Measurements from ENCODE around the gene DNAAF6. TPM values are rescaled to one million over a fixed set of nuclear protein-coding genes. Genes with fewer than 3 reads are reported as not detected.

DNAAF6 gene
- total RNA-seq, 1 experiment from 2014 or later: not detected

DNA sequence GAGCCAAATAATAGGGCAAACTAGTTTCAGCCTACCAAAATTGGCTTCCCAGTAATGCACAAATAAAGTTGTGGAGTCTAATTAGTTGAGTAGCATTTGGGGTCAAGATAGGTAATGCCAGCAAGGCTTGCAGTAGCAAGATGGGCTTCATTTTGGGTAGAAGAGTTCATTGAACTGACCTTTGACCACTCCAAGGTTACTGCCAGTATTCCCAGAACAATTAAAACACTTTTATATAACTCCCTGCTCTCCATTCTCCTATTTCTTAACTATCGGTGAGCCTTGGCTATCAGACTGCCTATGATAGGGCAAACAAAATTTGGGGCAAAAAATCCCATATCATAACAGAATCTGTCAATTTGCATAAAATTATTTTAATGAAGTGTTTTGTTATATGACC lies 7.1 kb downstream of the DNAAF6 start:
- no peak overlapping the region for H3K27ac Mint-ChIP-seq (ENCODE audit: unreplicated experiment)
- H3K36me3 Mint-ChIP-seq (ENCODE audit: insufficient read depth, unreplicated experiment): no peaks in the 10 kb centered on the region
- H3K4me3 Mint-ChIP-seq (ENCODE audit: low read depth, unreplicated experiment): no peak overlapping the region
- intact Hi-C loops (cut with micrococcal nuclease; ENCODE audit: unreplicated experiment): no loop called here
- BruUV-seq (replicated peaks): no TSS peak
- TF ChIP-seq, protein P1, sequence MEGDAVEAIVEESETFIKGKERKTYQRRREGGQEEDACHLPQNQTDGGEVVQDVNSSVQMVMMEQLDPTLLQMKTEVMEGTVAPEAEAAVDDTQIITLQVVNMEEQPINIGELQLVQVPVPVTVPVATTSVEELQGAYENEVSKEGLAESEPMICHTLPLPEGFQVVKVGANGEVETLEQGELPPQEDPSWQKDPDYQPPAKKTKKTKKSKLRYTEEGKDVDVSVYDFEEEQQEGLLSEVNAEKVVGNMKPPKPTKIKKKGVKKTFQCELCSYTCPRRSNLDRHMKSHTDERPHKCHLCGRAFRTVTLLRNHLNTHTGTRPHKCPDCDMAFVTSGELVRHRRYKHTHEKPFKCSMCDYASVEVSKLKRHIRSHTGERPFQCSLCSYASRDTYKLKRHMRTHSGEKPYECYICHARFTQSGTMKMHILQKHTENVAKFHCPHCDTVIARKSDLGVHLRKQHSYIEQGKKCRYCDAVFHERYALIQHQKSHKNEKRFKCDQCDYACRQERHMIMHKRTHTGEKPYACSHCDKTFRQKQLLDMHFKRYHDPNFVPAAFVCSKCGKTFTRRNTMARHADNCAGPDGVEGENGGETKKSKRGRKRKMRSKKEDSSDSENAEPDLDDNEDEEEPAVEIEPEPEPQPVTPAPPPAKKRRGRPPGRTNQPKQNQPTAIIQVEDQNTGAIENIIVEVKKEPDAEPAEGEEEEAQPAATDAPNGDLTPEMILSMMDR (IDR thresholded peaks at IDR 0.05; ENCODE audit: unreplicated experiment): no peak
- no peaks in the 10 kb centered on the region for H3K27me3 Mint-ChIP-seq (ENCODE audit: unreplicated experiment)
- no peaks in the 10 kb centered on the region for H3K4me1 Mint-ChIP-seq (ENCODE audit: low read depth, unreplicated experiment)
- CTCF ChIA-PET: no interaction called here
- no peaks in the 10 kb centered on the region for H3K9me3 Mint-ChIP-seq (ENCODE audit: low read depth, unreplicated experiment)
- no peak for DNase-seq

DNA sequence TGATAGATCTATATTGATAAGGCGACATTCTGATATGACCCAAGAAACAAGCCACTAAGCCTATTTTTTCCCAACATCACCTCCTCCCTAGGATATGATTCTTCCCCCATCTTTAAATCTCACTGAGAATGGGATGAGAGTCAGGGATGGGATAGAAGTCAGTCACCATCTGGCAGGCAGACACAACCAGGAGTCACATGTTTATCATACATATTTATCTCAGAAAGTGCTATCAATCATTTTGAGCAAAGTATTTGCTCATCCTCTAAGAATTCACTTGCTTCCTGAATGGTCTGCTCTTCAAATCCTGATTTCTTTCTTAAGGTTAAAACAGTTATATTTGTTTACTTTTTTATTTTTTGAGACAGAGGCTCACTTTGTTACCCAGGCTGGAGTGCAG lies 20.3 kb downstream of the DNAAF6 start:
- TF ChIP-seq, protein P1 (IDR thresholded peaks at IDR 0.05; ENCODE audit: unreplicated experiment): no peak
- DNase-seq: no peak
- BruUV-seq (replicated peaks): no TSS peak
- H3K4me1 Mint-ChIP-seq (ENCODE audit: low read depth, unreplicated experiment): peaks cover 8% of the 10 kb centered on the region
- no peak overlapping the region for H3K27ac Mint-ChIP-seq (ENCODE audit: unreplicated experiment)
- H3K9me3 Mint-ChIP-seq (ENCODE audit: low read depth, unreplicated experiment): no peaks in the 10 kb centered on the region
- CTCF ChIA-PET: no interaction called here
- H3K36me3 Mint-ChIP-seq (ENCODE audit: insufficient read depth, unreplicated experiment): no peaks in the 10 kb centered on the region
- no peak overlapping the region for H3K4me3 Mint-ChIP-seq (ENCODE audit: low read depth, unreplicated experiment)
- no peaks in the 10 kb centered on the region for H3K27me3 Mint-ChIP-seq (ENCODE audit: unreplicated experiment)
- intact Hi-C loops (cut with micrococcal nuclease; ENCODE audit: unreplicated experiment): no loop called here

DNA sequence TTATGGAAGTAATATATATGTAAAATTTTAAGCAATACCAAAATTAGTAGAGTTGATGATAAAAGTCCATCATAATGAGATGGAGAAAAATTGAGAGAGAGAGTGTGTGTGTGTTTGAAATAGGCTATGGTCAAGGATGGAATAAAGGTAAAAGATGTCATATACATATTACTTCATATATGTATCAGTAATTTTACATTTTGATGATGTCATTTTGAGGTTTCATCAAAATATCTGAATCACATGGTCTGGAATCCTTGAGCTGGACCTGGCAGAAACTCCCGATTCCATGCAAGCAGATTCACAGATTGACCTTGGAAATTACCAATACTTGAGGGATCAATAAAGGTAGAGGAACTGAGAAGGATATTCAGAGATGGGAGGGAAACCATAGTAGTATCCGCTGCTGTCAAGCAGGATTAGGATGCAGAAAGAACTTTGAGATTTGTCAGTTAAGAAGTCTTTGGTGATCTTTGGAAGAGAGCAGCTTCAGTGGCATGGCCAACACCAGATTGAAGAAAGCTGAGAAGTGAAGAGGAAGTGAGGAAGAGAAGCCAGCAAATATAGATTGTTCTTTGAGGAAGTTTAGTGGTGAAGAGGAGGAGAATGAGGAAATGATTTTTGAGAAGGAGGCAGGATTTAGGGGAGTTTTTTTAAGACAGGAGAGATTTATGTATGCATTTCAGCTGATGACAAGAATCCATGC lies 21.5 kb downstream of the DNAAF6 start:
- no TSS peak for BruUV-seq (replicated peaks)
- Mint-ChIP-seq H3K9me3 (ENCODE audit: low read depth, unreplicated experiment) (no peaks in the 10 kb centered on the region), H3K27me3 (ENCODE audit: unreplicated experiment) (no peaks in the 10 kb centered on the region), H3K4me1 (ENCODE audit: low read depth, unreplicated experiment) (peaks cover 8% of the 10 kb centered on the region), H3K27ac (ENCODE audit: unreplicated experiment) (no peak overlapping the region), H3K36me3 (ENCODE audit: insufficient read depth, unreplicated experiment) (no peaks in the 10 kb centered on the region), H3K4me3 (ENCODE audit: low read depth, unreplicated experiment) (no peak overlapping the region)
- intact Hi-C loops (cut with micrococcal nuclease; ENCODE audit: unreplicated experiment): no loop called here
- TF ChIP-seq, protein P1 (IDR thresholded peaks at IDR 0.05; ENCODE audit: unreplicated experiment): no peak
- CTCF ChIA-PET: no interaction called here
- no peak for DNase-seq

DNA sequence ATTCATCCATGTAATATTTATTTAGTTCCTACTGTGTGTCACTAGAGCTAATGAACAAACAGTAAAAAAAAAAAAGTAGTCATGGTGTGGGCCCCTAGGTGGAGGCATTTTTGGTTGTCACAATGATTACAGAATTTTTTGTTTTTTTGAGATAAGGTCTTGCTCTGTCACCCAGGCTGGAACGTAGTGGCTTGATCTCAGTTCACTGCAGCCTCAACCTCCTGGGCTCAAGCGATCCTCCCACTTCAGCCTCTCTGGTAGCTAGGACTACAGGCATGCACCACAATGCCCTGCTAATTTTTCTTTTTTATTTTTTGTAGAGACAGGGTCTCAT lies 22.0 kb downstream of the DNAAF6 start:
- Mint-ChIP-seq H3K4me1 (ENCODE audit: low read depth, unreplicated experiment) (peaks cover 8% of the 10 kb centered on the region), H3K27me3 (ENCODE audit: unreplicated experiment) (no peaks in the 10 kb centered on the region), H3K9me3 (ENCODE audit: low read depth, unreplicated experiment) (no peaks in the 10 kb centered on the region), H3K4me3 (ENCODE audit: low read depth, unreplicated experiment) (no peak overlapping the region), H3K36me3 (ENCODE audit: insufficient read depth, unreplicated experiment) (no peaks in the 10 kb centered on the region), H3K27ac (ENCODE audit: unreplicated experiment) (no peak overlapping the region)
- CTCF ChIA-PET: no interaction called here
- DNase-seq: no peak
- intact Hi-C loops (cut with micrococcal nuclease; ENCODE audit: unreplicated experiment): no loop called here
- no TSS peak for BruUV-seq (replicated peaks)
- TF ChIP-seq, protein P1 (IDR thresholded peaks at IDR 0.05; ENCODE audit: unreplicated experiment): no peak
